Body of pancreas (tissue), 4 donors: Measurements from ENCODE around the gene PAX1. TPM values are rescaled to one million over a fixed set of nuclear protein-coding genes. Genes with fewer than 3 reads are reported as not detected.

Experiments used
- ATAC-seq: fragments of 150-250 bp; one replicate; pipeline ENCODE4 v1.9.1; 2016
- DNase-seq, 4 donors: peaks; one replicate each; pipeline ENCODE4 v3.0.0-alpha.2; 2019
- H3K27ac ChIP-seq, 4 donors: fragments of 200-600 bp; sonication (generic); 1 replicate in 3 of 4; 2 replicates in 1 of 4; pipeline versions ENCODE4 v1.5.1 to v1.6.1; 2016 to 2019; ENCODE audit warnings: mild to moderate bottlenecking in 1 of 4, mixed read lengths in 1 of 4, moderate library complexity in 1 of 4
- H3K27me3 ChIP-seq, 2 donors: fragments of 200-600 bp; sonication (generic); one replicate each; pipeline ENCODE4 v1.6.0; 2016; ENCODE audit warnings: mild to moderate bottlenecking in 1 of 2
- H3K36me3 ChIP-seq, 2 donors: fragments of 200-600 bp; sonication (generic); replicated peaks in 1 of 2; 2 replicates each; pipeline ENCODE4 v1.5.1; 2016; ENCODE audit warnings: low read depth in 2 of 2; ENCODE audit not compliant: insufficient read depth in 1 of 2
- H3K4me1 ChIP-seq: fragments of 200-600 bp; sonication (generic); one replicate; pipeline ENCODE4 v1.6.0; 2016
- H3K4me3 ChIP-seq, 2 donors: fragments of 200-600 bp; sonication (generic); 1 replicate in 1 of 2; 2 replicates in 1 of 2; pipeline ENCODE4 v1.5.1; 2016 to 2019
- H3K9me3 ChIP-seq, 3 donors: fragments of 200-600 bp; sonication (generic); 1 replicate in 2 of 3; 2 replicates in 1 of 3; pipeline ENCODE4 v1.5.1; 2016
- CTCF ChIP-seq, 7 experiments: fragments of 450-650 bp in 4 of 7; fragments of 200-600 bp in 3 of 7; sonication (generic) in 3 of 7; IDR thresholded peaks; one replicate each; pipeline ENCODE4 v1.5.1; 2016 to 2019; ENCODE audit warnings: antibody characterized with exemption in 7 of 7
- POLR2A ChIP-seq, 3 donors: fragments of 450-650 bp; IDR thresholded peaks; one replicate each; pipeline ENCODE4 v1.6.1; 2016; ENCODE audit warnings: antibody characterized with exemption in 3 of 3, mild to moderate bottlenecking in 2 of 3
- WGBS, 2 donors: methylation state at CpG; one replicate each; pipeline ENCODE4 v1.1.5; 2017; 5-methylcytosine and 5-hydroxymethylcytosine counted together
- intact Hi-C: fragments of 100-400 bp; cut with DNase I; formaldehyde crosslinking; loops from one replicate; pipeline ENCODE4 v1.15.1; 2023
- total RNA-seq, 2 donors: library from RNA; depleted of rRNA; stranded (reverse); fragments of >200 nt; gene quantifications; one replicate each; pipeline ENCODE4 v1.1.0, GENCODE V29; 2016

Gene PAX1
- total RNA-seq, 2 donors from 2014 or later: not detected

- intact Hi-C loops: no loop called here
- Histone ChIP-seq H3K27me3 (no peaks in the 10 kb centered on the region), H3K27ac (no peak overlapping the region), H3K36me3 (no peaks in the 10 kb centered on the region), H3K4me1 (no peaks in the 10 kb centered on the region), H3K4me3 (no peak overlapping the region), H3K9me3 (no peaks in the 10 kb centered on the region)
- ATAC-seq (no peak), DNase-seq (no peak)
- WGBS, 2 donors: 15 to 23% methylated on average over 8 of the region's 8 CpGs
- TF ChIP-seq POLR2A (IDR thresholded peaks at IDR 0.05): no peak
Observed at GRCh38 chr20:21693322-21693721, 12.1 kb upstream of the PAX1 start.

GRCh38 chr20:21698494-21699215, 6.8 kb upstream of the PAX1 start:
- DNase-seq: no peak
- 12 to 13% methylated on average over 9 of the region's 9 CpGs for WGBS, 2 donors
- intact Hi-C loops: no loop called here
- no peak for TF ChIP-seq POLR2A (IDR thresholded peaks at IDR 0.05)
- no peak for TF ChIP-seq CTCF (IDR thresholded peaks at IDR 0.05)
- peaks cover 0 to 30% of the 10 kb centered on the region in 2 donors for H3K27me3 ChIP-seq
- H3K36me3 ChIP-seq: no peaks in the 10 kb centered on the region
- peaks cover 12% of the 10 kb centered on the region for H3K4me1 ChIP-seq
- no peak for ATAC-seq
- H3K27ac ChIP-seq: no peak overlapping the region
- no peak overlapping the region for H3K4me3 ChIP-seq
- H3K9me3 ChIP-seq: no peaks in the 10 kb centered on the region

- intact Hi-C loops: no loop called here
- peaks cover 0 to 34% of the 10 kb centered on the region in 2 donors for H3K27me3 ChIP-seq
- DNase-seq (no peak), ATAC-seq (no peak)
- TF ChIP-seq CTCF (IDR thresholded peaks at IDR 0.05): no peak
- TF ChIP-seq POLR2A (IDR thresholded peaks at IDR 0.05): no peak
- no peaks in the 10 kb centered on the region for H3K36me3 ChIP-seq
- H3K4me3 ChIP-seq: no peak overlapping the region
- peaks cover 12% of the 10 kb centered on the region for H3K4me1 ChIP-seq
- WGBS, 2 donors: 22 to 31% methylated on average over 8 of the region's 8 CpGs
- no peaks in the 10 kb centered on the region for H3K9me3 ChIP-seq
- H3K27ac ChIP-seq: no peak overlapping the region
Observed at GRCh38 chr20:21699216-21699508, 6.3 kb upstream of the PAX1 start.

GRCh38 chr20:21701171-21701876, 4.1 kb upstream of the PAX1 start:
- no peak overlapping the region for H3K27ac ChIP-seq
- ATAC-seq: no peak
- 5 to 10% methylated on average over 31 to 33 of the region's 33 CpGs for whole genome bisulfite sequencing, 2 donors
- TF ChIP-seq POLR2A (IDR thresholded peaks at IDR 0.05) (no peak), CTCF (IDR thresholded peaks at IDR 0.05) (no peak)
- DNase-seq: no peak
- no peak overlapping the region for H3K4me3 ChIP-seq
- no peaks in the 10 kb centered on the region for H3K9me3 ChIP-seq
- intact Hi-C loops: no loop called here
- H3K36me3 ChIP-seq: no peaks in the 10 kb centered on the region
- peaks cover 0 to 43% of the 10 kb centered on the region in 2 donors for H3K27me3 ChIP-seq
- peaks cover 12% of the 10 kb centered on the region for H3K4me1 ChIP-seq

- WGBS, 2 donors: 26 to 33% methylated on average over 14 of the region's 14 CpGs
- DNase-seq (no peak), ATAC-seq (no peak)
- Histone ChIP-seq H3K27ac (no peak overlapping the region), H3K4me1 (peaks cover 12% of the 10 kb centered on the region), H3K27me3 (peaks cover 0 to 43% of the 10 kb centered on the region in 2 donors), H3K4me3 (no peak overlapping the region), H3K36me3 (no peaks in the 10 kb centered on the region), H3K9me3 (no peaks in the 10 kb centered on the region)
- intact Hi-C loops: no loop called here
- TF ChIP-seq CTCF (IDR thresholded peaks at IDR 0.05) (no peak), POLR2A (IDR thresholded peaks at IDR 0.05) (no peak)
Observed at GRCh38 chr20:21702016-21702415, 3.4 kb upstream of the PAX1 start.
